Ishikawa (cell line): Measurements from ENCODE around the gene SLC22A16.

ENCODE experiments used
- CEBPB ChIP-seq: IDR thresholded peaks from 2 replicates; pipeline ENCODE4 v1.6.1; 2012
- CREB1 ChIP-seq: IDR thresholded peaks from 2 replicates; pipeline ENCODE4 v1.6.1; 2012; ENCODE audit warnings: low read depth
- EGR1 ChIP-seq: IDR thresholded peaks from 2 replicates; pipeline ENCODE4 v1.6.1; 2012
- EP300 ChIP-seq: IDR thresholded peaks from 2 replicates; pipeline ENCODE4 v1.6.1; 2012; ENCODE audit warnings: borderline replicate concordance
- FOXM1 ChIP-seq: IDR thresholded peaks from 2 replicates; pipeline ENCODE4 v1.6.1; 2012; ENCODE audit warnings: low read depth, borderline replicate concordance
- MAX ChIP-seq: IDR thresholded peaks from 2 replicates; pipeline ENCODE4 v1.6.1; 2012
- NFIC ChIP-seq: IDR thresholded peaks from 2 replicates; pipeline ENCODE4 v1.6.1; 2012
- RAD21 ChIP-seq: IDR thresholded peaks from 2 replicates; pipeline ENCODE4 v1.6.1; 2012; ENCODE audit warnings: low read depth
- REST ChIP-seq: IDR thresholded peaks from 2 replicates; pipeline ENCODE4 v1.6.1; 2012; ENCODE audit warnings: low read depth, mild to moderate bottlenecking
- TAF1 ChIP-seq: IDR thresholded peaks from 2 replicates; pipeline ENCODE4 v1.6.1; 2012; ENCODE audit warnings: low read depth, mild to moderate bottlenecking
- TCF12 ChIP-seq: IDR thresholded peaks from 2 replicates; pipeline ENCODE4 v1.6.1; 2012; ENCODE audit warnings: low read depth
- TEAD4 ChIP-seq: IDR thresholded peaks from 2 replicates; pipeline ENCODE4 v1.6.1; 2012
- USF1 ChIP-seq: IDR thresholded peaks from 2 replicates; pipeline ENCODE4 v1.6.1; 2012
- YY1 ChIP-seq: IDR thresholded peaks from 2 replicates; pipeline ENCODE4 v1.6.1; 2012; ENCODE audit warnings: low read depth

GRCh38 chr6:110517601-110518281, 41.3 kb upstream of the SLC22A16 start:
- no peak for TF ChIP-seq YY1
- no peak for TF ChIP-seq EP300
- TF ChIP-seq RAD21 = no peak
- TF ChIP-seq REST = no peak
- no peak for TF ChIP-seq EGR1
- TF ChIP-seq TAF1 = no peak
- no peak for TF ChIP-seq USF1
- no peak for TF ChIP-seq CEBPB
- TF ChIP-seq FOXM1 = no peak
- TF ChIP-seq TCF12 = no peak
- TF ChIP-seq MAX = no peak
- TF ChIP-seq NFIC = no peak
- no peak for TF ChIP-seq CREB1
- no peak for TF ChIP-seq TEAD4
